SK-N-SH (cell line): ENCODE measurements around the gene RIMS4. TPM values are rescaled to one million over a fixed set of nuclear protein-coding genes. Genes with fewer than 3 reads are reported as not detected.

ENCODE experiments used
- CTCF ChIA-PET: fragments of 300-600, 350-600 bp; formaldehyde crosslinking; extraction: SDS; loops from one replicate; lab custom pipeline; 2021; lab: Yijun Ruan, JAX
- POLR2A ChIA-PET: fragments of 350-600 bp; sonication (Branson Sonifier 250); formaldehyde crosslinking; extraction: SDS; loops from one replicate; lab custom pipeline; 2020; ENCODE audit warnings: antibody characterized with exemption, inconsistent platforms; lab: Yijun Ruan, JAX
- DNase-seq: peaks from one replicate; pipeline ENCODE4 v3.0.0; 2012
- H2AFZ ChIP-seq: fragments of 200-600 bp; sonication (generic); 2 replicates; pipeline ENCODE4 v1.8.1; 2016; ENCODE audit warnings: antibody characterized with exemption, mild to moderate bottlenecking, low read depth
- H3F3A ChIP-seq: fragments of 200-600 bp; sonication (generic); replicated peaks from 2 replicates; pipeline ENCODE3; 2016; ENCODE audit warnings: antibody characterized with exemption, mild to moderate bottlenecking; ENCODE audit not compliant: insufficient read depth
- H3K27ac ChIP-seq, 2 experiments: fragments of 200-500 bp in 1 of 2; fragments of 200-600 bp in 1 of 2; sonication (Bioruptor generic) in 1 of 2; sonication (generic), shearing (Covaris generic) in 1 of 2; 2 replicates each; pipeline versions ENCODE4 v1.5.1 to v1.6.1; 2014 to 2016; ENCODE audit warnings: low read depth in 2 of 2, inconsistent platforms in 1 of 2, low read length in 1 of 2, mild to moderate bottlenecking in 1 of 2, mixed read lengths in 1 of 2
- H3K27me3 ChIP-seq: fragments of 200-600 bp; sonication (generic), shearing (Covaris generic); 2 replicates; pipeline ENCODE4 v1.6.1; 2016; ENCODE audit warnings: mixed run types; ENCODE audit not compliant: insufficient read depth
- H3K36me3 ChIP-seq, 2 experiments: fragments of 200-500 bp in 1 of 2; fragments of 200-600 bp in 1 of 2; sonication (Bioruptor generic) in 1 of 2; sonication (generic) in 1 of 2; replicated peaks in 1 of 2; 2 replicates each; pipeline versions ENCODE3 to v1.5.1; 2014 to 2016; ENCODE audit warnings: low read length in 1 of 2, mild to moderate bottlenecking in 1 of 2; ENCODE audit not compliant: insufficient read depth in 2 of 2, control insufficient read depth in 1 of 2
- H3K4me1 ChIP-seq, 2 experiments: fragments of 200-500 bp in 1 of 2; fragments of 200-600 bp in 1 of 2; sonication (Bioruptor generic) in 1 of 2; sonication (generic), shearing (Covaris generic) in 1 of 2; 2 replicates each; pipeline versions ENCODE4 v1.5.1 to v1.6.1; 2014 to 2016; ENCODE audit warnings: low read depth in 1 of 2, low read length in 1 of 2, mixed run types in 1 of 2; ENCODE audit not compliant: insufficient read depth in 2 of 2, control insufficient read depth in 1 of 2
- H3K4me2 ChIP-seq: fragments of 200-600 bp; sonication (generic), shearing (Covaris generic); 2 replicates; pipeline ENCODE4 v1.6.1; 2017; ENCODE audit warnings: mixed run types
- H3K4me3 ChIP-seq, 2 experiments: fragments of 200-500 bp in 1 of 2; fragments of 200-600 bp in 1 of 2; sonication (Bioruptor generic) in 1 of 2; sonication (generic), shearing (Covaris generic) in 1 of 2; 2 replicates each; pipeline versions ENCODE4 v1.5.1 to v1.8.1; 2014 to 2016; ENCODE audit warnings: low read depth in 2 of 2, inconsistent platforms in 1 of 2, low read length in 1 of 2, mild to moderate bottlenecking in 1 of 2, mixed read lengths in 1 of 2, moderate library complexity in 1 of 2
- H3K79me2 ChIP-seq: fragments of 200-600 bp; sonication (generic); 2 replicates; pipeline ENCODE4 v1.8.1; 2017; ENCODE audit warnings: mild to moderate bottlenecking; ENCODE audit not compliant: insufficient read depth
- H3K9ac ChIP-seq: fragments of 200-600 bp; sonication (generic); 2 replicates; pipeline ENCODE4 v1.6.1; 2017; ENCODE audit warnings: mixed run types
- H3K9me2 ChIP-seq: fragments of 200-600 bp; sonication (generic); 2 replicates; pipeline ENCODE4 v1.6.1; 2017; ENCODE audit warnings: mixed run types
- H3K9me3 ChIP-seq: fragments of 200-600 bp; sonication (generic); 2 replicates; pipeline ENCODE4 v1.6.1; 2017; ENCODE audit warnings: mixed run types, mild to moderate bottlenecking, moderate library complexity
- H4K20me1 ChIP-seq: fragments of 200-600 bp; sonication (generic); 2 replicates; pipeline ENCODE4 v1.6.1; 2017; ENCODE audit warnings: mild to moderate bottlenecking, mixed run types; ENCODE audit not compliant: insufficient read depth
- GABPA ChIP-seq: IDR thresholded peaks from 2 replicates; pipeline ENCODE4 v1.4.0; 2012; ENCODE audit warnings: low read depth, mild to moderate bottlenecking
- GATA2 ChIP-seq: sonication (generic); formaldehyde crosslinking; IDR thresholded peaks from 2 replicates; pipeline ENCODE4 v1.5.0; 2020; ENCODE audit warnings: mild to moderate bottlenecking, missing genetic modification reagents
- IRF3 ChIP-seq: fragments of 150-350 bp; IDR thresholded peaks from 2 replicates; pipeline ENCODE4 v1.6.1; 2016; ENCODE audit warnings: mild to moderate bottlenecking, low read depth, low read length
- MAX ChIP-seq: IDR thresholded peaks from 2 replicates; pipeline ENCODE4 v1.4.0; 2012; ENCODE audit warnings: low read depth
- REST ChIP-seq: IDR thresholded peaks from 2 replicates; pipeline ENCODE4 v1.6.1; 2012; ENCODE audit warnings: mild to moderate bottlenecking, low read depth, low read length, moderate library complexity
- RXRA ChIP-seq: IDR thresholded peaks from 2 replicates; pipeline ENCODE4 v1.4.0; 2012; ENCODE audit warnings: low read depth, mild to moderate bottlenecking, borderline replicate concordance
- SMC3 ChIP-seq: IDR thresholded peaks from 2 replicates; pipeline ENCODE4 v1.6.1; 2012; ENCODE audit warnings: low read depth, low read length, improper control_type of control experiment
- TAF1 ChIP-seq: IDR thresholded peaks from 2 replicates; pipeline ENCODE4 v1.6.1; 2012; ENCODE audit warnings: low read depth, mild to moderate bottlenecking, low read length, moderate library complexity, borderline replicate concordance
- TEAD4 ChIP-seq: IDR thresholded peaks from 2 replicates; pipeline ENCODE4 v1.4.0; 2012; ENCODE audit warnings: mild to moderate bottlenecking, borderline replicate concordance; ENCODE audit not compliant: insufficient read depth
- USF1 ChIP-seq: IDR thresholded peaks from 2 replicates; pipeline ENCODE4 v1.4.0; 2012; ENCODE audit warnings: low read depth, borderline replicate concordance
- YY1 ChIP-seq: IDR thresholded peaks from 2 replicates; pipeline ENCODE4 v1.4.0; 2012; ENCODE audit warnings: low read depth, mild to moderate bottlenecking
- ZBTB33 ChIP-seq: IDR thresholded peaks from 2 replicates; pipeline ENCODE4 v1.4.0; 2012; ENCODE audit warnings: low read depth, borderline replicate concordance
- WGBS: methylation state at CpG from one replicate; pipeline ENCODE4 v1.1.6; 2017; ENCODE audit warnings: low lambda C conversion rate; 5-methylcytosine and 5-hydroxymethylcytosine counted together
- polyA plus RNA-seq, 3 experiments: library from polyadenylated mRNA; depleted of rRNA; stranded (reverse); fragments of >200 nt; gene quantifications; 2 replicates each; pipeline ENCODE4 v1.2.3, GENCODE V29; 2012

Gene RIMS4
- polyA plus RNA-seq, 1 of the 3 experiments (the other 2 are of a cell fraction) = 0.13 TPM

- 73% methylated on average over 7 of the region's 14 CpGs for WGBS
Observed at GRCh38 chr20:44742304-44743079, 67.9 kb downstream of the RIMS4 start.

More at GRCh38 chr20:44742304-44743079, 67.9 kb downstream of the RIMS4 start:
- no peak overlapping the region for H3K27ac ChIP-seq
- peaks cover 19% of the 10 kb centered on the region for H3K27me3 ChIP-seq
- peaks cover 10% of the 10 kb centered on the region for H3F3A ChIP-seq
- no peak overlapping the region for H3K4me2 ChIP-seq
- CTCF ChIA-PET = interaction anchor here (0.9 to 4.7 kb wide), 3 partner anchors 44 to 125 kb away, joined by 3 to 26 read pairs (median 7); no protein-coding TSS in a partner anchor
- POLR2A ChIA-PET = no interaction called here
- peaks cover 6 to 47% of the 10 kb centered on the region in 2 experiments; a peak in 3 of 4 replicates for H3K4me1 ChIP-seq
- no peaks in the 10 kb centered on the region for H3K9me3 ChIP-seq
- no peaks in the 10 kb centered on the region for H3K79me2 ChIP-seq
- H3K9ac ChIP-seq = no peak overlapping the region
- H3K4me3 ChIP-seq = no peak overlapping the region
- H2AFZ ChIP-seq = no peak overlapping the region
- no peak for TF ChIP-seq REST
- no peak for TF ChIP-seq ZBTB33
- no peak for TF ChIP-seq GABPA
- TF ChIP-seq SMC3 = no peak
- no peak for TF ChIP-seq IRF3
- TF ChIP-seq TAF1 = no peak
- TF ChIP-seq YY1 = no peak
- TF ChIP-seq GATA2 = no peak
- TF ChIP-seq USF1 = no peak
- no peak for TF ChIP-seq MAX
- TF ChIP-seq TEAD4 = no peak
- TF ChIP-seq RXRA = no peak
- no peaks in the 10 kb centered on the region for H3K36me3 ChIP-seq
- H4K20me1 ChIP-seq = no peaks in the 10 kb centered on the region
- DNase-seq = no peak
- no peaks in the 10 kb centered on the region for H3K9me2 ChIP-seq
